Neural progenitor cell (in vitro differentiated cells): ENCODE measurements around the gene EFNB2. TPM values are rescaled to one million over a fixed set of nuclear protein-coding genes. Genes with fewer than 3 reads are reported as not detected.
A peak's percentile ranks its signal among the peaks of the same experiment; 100 is the strongest.

Experiments used
- DNase-seq: peaks from one replicate; pipeline ENCODE4 v3.0.0-alpha.2; 2016; ENCODE audit warnings: low spot score
- H2AFZ ChIP-seq: fragments of 200-600 bp; sonication (generic); replicated peaks from 2 replicates; pipeline ENCODE4 v1.6.1; 2016; ENCODE audit warnings: antibody characterized with exemption
- H3F3A ChIP-seq: fragments of 200-600 bp; sonication (generic); 2 replicates; pipeline ENCODE4 v1.6.1; 2016; ENCODE audit warnings: antibody characterized with exemption, low read depth
- H3K27ac ChIP-seq: fragments of 200-600 bp; sonication (generic); 2 replicates; pipeline ENCODE4 v1.5.1; 2016; ENCODE audit warnings: mild to moderate bottlenecking
- H3K27me3 ChIP-seq: fragments of 200-600 bp; sonication (generic); 2 replicates; pipeline ENCODE4 v1.6.1; 2016; ENCODE audit warnings: mild to moderate bottlenecking, moderate library complexity
- H3K36me3 ChIP-seq: fragments of 200-600 bp; sonication (generic); 2 replicates; pipeline ENCODE4 v1.5.1; 2016
- H3K4me1 ChIP-seq: fragments of 200-600 bp; sonication (generic); 2 replicates; pipeline ENCODE4 v1.6.1; 2016; ENCODE audit warnings: mixed run types
- H3K4me2 ChIP-seq: fragments of 200-600 bp; sonication (generic); 2 replicates; pipeline ENCODE4 v1.6.1; 2016
- H3K4me3 ChIP-seq: fragments of 200-600 bp; sonication (generic); 2 replicates; pipeline ENCODE4 v1.5.1; 2016
- H3K79me2 ChIP-seq: fragments of 200-600 bp; sonication (generic); 2 replicates; pipeline ENCODE4 v1.6.1; 2016; ENCODE audit warnings: low read depth
- H3K9ac ChIP-seq: fragments of 200-600 bp; sonication (generic); 2 replicates; pipeline ENCODE4 v1.6.1; 2016
- H3K9me3 ChIP-seq: fragments of 200-600 bp; sonication (generic); 2 replicates; pipeline ENCODE4 v1.5.1; 2016; ENCODE audit warnings: low read depth
- H4K20me1 ChIP-seq: fragments of 200-600 bp; sonication (generic); 2 replicates; pipeline ENCODE4 v1.6.1; 2016; ENCODE audit warnings: low read depth
- H3K27ac Mint-ChIP-seq: 3 replicates; pipeline ENCODE4 v1.8.0; 2021; ENCODE audit warnings: mixed read lengths
- H3K27me3 Mint-ChIP-seq: 2 replicates; pipeline ENCODE4 v1.8.0; 2022; ENCODE audit warnings: low read depth, mild to moderate bottlenecking, inconsistent platforms, moderate library complexity, mixed read lengths; ENCODE audit not compliant: insufficient read depth
- H3K36me3 Mint-ChIP-seq: 3 replicates; pipeline ENCODE4 v1.8.0; 2021; ENCODE audit warnings: mixed read lengths
- H3K4me1 Mint-ChIP-seq: 3 replicates; pipeline ENCODE4 v1.8.0; 2021; ENCODE audit warnings: mixed read lengths
- H3K4me3 Mint-ChIP-seq: 3 replicates; pipeline ENCODE4 v1.8.0; 2021; ENCODE audit warnings: mild to moderate bottlenecking, moderate library complexity, mixed read lengths
- H3K9me3 Mint-ChIP-seq: 3 replicates; pipeline ENCODE4 v1.8.0; 2020; ENCODE audit warnings: mixed read lengths
- CTCF ChIP-seq: fragments of 200-600 bp; sonication (generic); IDR thresholded peaks from 2 replicates; pipeline ENCODE4 v1.5.1; 2017; ENCODE audit warnings: antibody characterized with exemption, mild to moderate bottlenecking
- EZH2 ChIP-seq: fragments of 200-600 bp; sonication (generic); IDR thresholded peaks from 2 replicates; pipeline ENCODE4 v1.6.1; 2017; ENCODE audit warnings: antibody characterized with exemption, mild to moderate bottlenecking, moderate library complexity
- EZH2phosphoT487 ChIP-seq: fragments of 200-600 bp; sonication (generic); IDR thresholded peaks from 2 replicates; pipeline ENCODE4 v1.6.1; 2017; ENCODE audit warnings: antibody characterized with exemption
- total RNA-seq: library from RNA; depleted of rRNA; stranded (reverse); fragments of >200 nt; gene quantifications from 2 replicates; pipeline ENCODE4 v1.2.3, GENCODE V29; 2015; ENCODE audit warnings: low replicate concordance

The EFNB2 gene
- total RNA-seq, 1 donor from 2014 or later: 101 TPM

- H3K4me3 Mint-ChIP-seq: peak overlapping the region; percentile 99
- Histone ChIP-seq H4K20me1 (peaks cover 100% of the 10 kb centered on the region), H3K27me3 (no peaks in the 10 kb centered on the region), H3K27ac (peak overlapping the region; percentile 86), H3K36me3 (peaks cover 9% of the 10 kb centered on the region), H3K79me2 (peaks cover 100% of the 10 kb centered on the region), H3K4me3 (peak overlapping the region; percentile 71), H3F3A (peaks cover 48% of the 10 kb centered on the region), H3K9ac (no peak overlapping the region), H2AFZ (no peak overlapping the region), H3K4me2 (peak overlapping the region; percentile 78), H3K9me3 (no peaks in the 10 kb centered on the region), H3K4me1 (peaks cover 69% of the 10 kb centered on the region)
- TF ChIP-seq EZH2 (peak; percentile 30), CTCF (no peak)
- peak overlapping the region; percentile 93 for H3K27ac Mint-ChIP-seq
- peaks cover 63% of the 10 kb centered on the region for H3K4me1 Mint-ChIP-seq
- H3K27me3 Mint-ChIP-seq: peaks cover 2% of the 10 kb centered on the region
- no peaks in the 10 kb centered on the region for H3K9me3 Mint-ChIP-seq
- peaks cover 27% of the 10 kb centered on the region for H3K36me3 Mint-ChIP-seq
- DNase-seq: peak; percentile 67
Measured at GRCh38 chr13:106529415-106530170, 5.9 kb downstream of the EFNB2 start.

- Histone ChIP-seq H4K20me1 (peaks cover 100% of the 10 kb centered on the region), H3K79me2 (peaks cover 100% of the 10 kb centered on the region), H3K4me1 (peaks cover 76% of the 10 kb centered on the region), H3K4me3 (peak overlapping the region; percentile 71), H3K9me3 (no peaks in the 10 kb centered on the region), H3K9ac (no peak overlapping the region), H3K4me2 (peak overlapping the region; percentile 78), H3K36me3 (peaks cover 9% of the 10 kb centered on the region), H2AFZ (no peak overlapping the region), H3K27ac (peak overlapping the region; percentile 86), H3F3A (peaks cover 48% of the 10 kb centered on the region), H3K27me3 (no peaks in the 10 kb centered on the region)
- Mint-ChIP-seq H3K27me3 (peaks cover 2% of the 10 kb centered on the region), H3K4me3 (peak overlapping the region; percentile 99), H3K36me3 (peaks cover 27% of the 10 kb centered on the region), H3K27ac (peak overlapping the region; percentile 96), H3K4me1 (peaks cover 69% of the 10 kb centered on the region), H3K9me3 (no peaks in the 10 kb centered on the region)
- DNase-seq: peak; percentile 85
- TF ChIP-seq EZH2phosphoT487: no peak
- TF ChIP-seq CTCF: no peak
- TF ChIP-seq EZH2: no peak
Measured at GRCh38 chr13:106528718-106529414, 6.6 kb downstream of the EFNB2 start.

GRCh38 chr13:106527826-106528225 lies 7.6 kb downstream of the EFNB2 start:
- Histone ChIP-seq H3K79me2 (peaks cover 100% of the 10 kb centered on the region), H3K27ac (no peak overlapping the region), H2AFZ (no peak overlapping the region), H3K9ac (no peak overlapping the region), H3K27me3 (no peaks in the 10 kb centered on the region), H3K4me1 (peaks cover 87% of the 10 kb centered on the region), H4K20me1 (peaks cover 100% of the 10 kb centered on the region), H3K9me3 (no peaks in the 10 kb centered on the region), H3F3A (peaks cover 47% of the 10 kb centered on the region), H3K4me2 (peak overlapping the region; percentile 78), H3K36me3 (peaks cover 9% of the 10 kb centered on the region), H3K4me3 (no peak overlapping the region)
- H3K4me3 Mint-ChIP-seq: peak overlapping the region; percentile 26
- no peaks in the 10 kb centered on the region for H3K9me3 Mint-ChIP-seq
- no peak for DNase-seq
- H3K4me1 Mint-ChIP-seq: peaks cover 79% of the 10 kb centered on the region
- peaks cover 2% of the 10 kb centered on the region for H3K27me3 Mint-ChIP-seq
- H3K27ac Mint-ChIP-seq: peak overlapping the region; percentile 96
- TF ChIP-seq CTCF (no peak), EZH2 (no peak), EZH2phosphoT487 (no peak)
- H3K36me3 Mint-ChIP-seq: peaks cover 22% of the 10 kb centered on the region
